HFFc6 (cell line): Measurements from ENCODE around the gene RAB44. TPM values are rescaled to one million over a fixed set of nuclear protein-coding genes. Genes with fewer than 3 reads are reported as not detected.

Experiments used
- DNase-seq: peaks from one replicate; pipeline ENCODE4 v3.0.0-alpha.2; 2018
- H3K27ac Mint-ChIP-seq: 2 replicates; pipeline ENCODE4 v1.8.0; 2020; ENCODE audit warnings: mild to moderate bottlenecking, mixed read lengths
- H3K27me3 Mint-ChIP-seq: 2 replicates; pipeline ENCODE4 v1.8.0; 2021; ENCODE audit warnings: mild to moderate bottlenecking, moderate library complexity, mixed read lengths; ENCODE audit not compliant: insufficient read depth
- H3K36me3 Mint-ChIP-seq: 2 replicates; pipeline ENCODE4 v1.8.0; 2021; ENCODE audit warnings: low read depth, mixed read lengths
- H3K4me1 Mint-ChIP-seq: 2 replicates; pipeline ENCODE4 v1.8.0; 2020; ENCODE audit warnings: low read depth, mixed read lengths
- H3K4me3 Mint-ChIP-seq: 2 replicates; pipeline ENCODE4 v1.8.0; 2020; ENCODE audit warnings: mild to moderate bottlenecking, moderate library complexity, mixed read lengths
- H3K9me3 Mint-ChIP-seq: 2 replicates; pipeline ENCODE4 v1.8.0; 2020; ENCODE audit warnings: mild to moderate bottlenecking, mixed read lengths
- total RNA-seq, 6 experiments: library from RNA; stranded (reverse); fragmentation: NEBNext Ultra II Directional; extraction: Animal tissue kit (Norgen Biotek cat#: 25700); gene quantifications; 2 replicates in 1 of 6; 3 replicates in 5 of 6; pipeline ENCODE4 v1.2.3, GENCODE V29; 2021
- TF ChIP-seq, protein P1 (sequence below): fragments of 200-600 bp; sonication (generic); IDR thresholded peaks from 2 replicates; pipeline ENCODE4 v1.5.0; 2021; ENCODE audit warnings: antibody characterized with exemption, mild to moderate bottlenecking

Gene RAB44
- total RNA-seq, 6 experiments from 2014 or later, result 0.26 to 0.45 TPM; not detected in 4

DNA sequence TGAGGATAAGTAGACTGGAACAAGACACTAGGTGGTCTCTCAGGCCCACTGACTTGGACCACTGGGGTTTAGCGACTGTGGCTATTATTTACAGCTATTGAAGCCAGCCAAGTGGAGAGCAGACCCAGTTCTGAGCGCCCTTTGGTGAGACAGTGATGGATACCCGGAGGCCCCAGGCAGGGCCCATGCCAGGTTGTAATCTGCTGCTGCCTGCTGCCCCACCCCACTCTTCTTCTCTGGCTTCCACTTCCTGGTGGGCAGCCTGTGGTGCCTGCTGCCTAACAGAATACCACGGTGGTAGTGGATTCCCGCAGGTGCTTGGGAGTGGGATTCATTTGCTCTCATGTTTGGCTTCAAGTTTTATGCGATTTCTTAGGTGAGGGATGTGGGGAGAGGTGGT lies 570 bp downstream of the RAB44 start:
- TF ChIP-seq, protein P1, sequence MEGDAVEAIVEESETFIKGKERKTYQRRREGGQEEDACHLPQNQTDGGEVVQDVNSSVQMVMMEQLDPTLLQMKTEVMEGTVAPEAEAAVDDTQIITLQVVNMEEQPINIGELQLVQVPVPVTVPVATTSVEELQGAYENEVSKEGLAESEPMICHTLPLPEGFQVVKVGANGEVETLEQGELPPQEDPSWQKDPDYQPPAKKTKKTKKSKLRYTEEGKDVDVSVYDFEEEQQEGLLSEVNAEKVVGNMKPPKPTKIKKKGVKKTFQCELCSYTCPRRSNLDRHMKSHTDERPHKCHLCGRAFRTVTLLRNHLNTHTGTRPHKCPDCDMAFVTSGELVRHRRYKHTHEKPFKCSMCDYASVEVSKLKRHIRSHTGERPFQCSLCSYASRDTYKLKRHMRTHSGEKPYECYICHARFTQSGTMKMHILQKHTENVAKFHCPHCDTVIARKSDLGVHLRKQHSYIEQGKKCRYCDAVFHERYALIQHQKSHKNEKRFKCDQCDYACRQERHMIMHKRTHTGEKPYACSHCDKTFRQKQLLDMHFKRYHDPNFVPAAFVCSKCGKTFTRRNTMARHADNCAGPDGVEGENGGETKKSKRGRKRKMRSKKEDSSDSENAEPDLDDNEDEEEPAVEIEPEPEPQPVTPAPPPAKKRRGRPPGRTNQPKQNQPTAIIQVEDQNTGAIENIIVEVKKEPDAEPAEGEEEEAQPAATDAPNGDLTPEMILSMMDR, result no peak
- Mint-ChIP-seq H3K36me3 (no peaks in the 10 kb centered on the region), H3K4me3 (no peak overlapping the region), H3K4me1 (peaks cover 23% of the 10 kb centered on the region), H3K27ac (no peak overlapping the region), H3K27me3 (peaks cover 10% of the 10 kb centered on the region), H3K9me3 (no peaks in the 10 kb centered on the region)
- no peak for DNase-seq

DNA sequence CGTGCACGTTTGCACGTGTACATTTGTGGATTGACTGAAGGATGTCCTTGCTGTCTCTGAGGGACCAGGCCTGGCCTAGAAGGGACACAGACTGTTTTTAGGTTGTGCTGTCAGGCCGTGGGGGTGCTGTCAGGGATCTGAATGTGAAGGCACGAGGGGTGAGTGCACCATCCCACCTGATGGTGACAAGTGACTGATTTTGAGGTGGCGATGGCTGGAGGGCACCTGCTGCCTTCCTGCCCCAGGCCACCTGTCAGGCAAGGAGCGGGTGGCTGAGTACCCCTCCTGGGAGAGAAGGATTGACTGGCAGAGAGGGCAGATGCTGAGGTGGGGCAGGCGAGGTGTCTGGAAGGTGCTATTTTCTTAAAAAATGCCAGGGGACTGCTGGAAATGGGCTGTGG lies 1.2 kb downstream of the RAB44 start:
- peaks cover 18% of the 10 kb centered on the region for H3K4me1 Mint-ChIP-seq
- no peak overlapping the region for H3K4me3 Mint-ChIP-seq
- TF ChIP-seq, protein P1, result no peak
- H3K36me3 Mint-ChIP-seq, result no peaks in the 10 kb centered on the region
- H3K9me3 Mint-ChIP-seq, result no peaks in the 10 kb centered on the region
- no peak overlapping the region for H3K27ac Mint-ChIP-seq
- no peak for DNase-seq
- peaks cover 11% of the 10 kb centered on the region for H3K27me3 Mint-ChIP-seq

DNA sequence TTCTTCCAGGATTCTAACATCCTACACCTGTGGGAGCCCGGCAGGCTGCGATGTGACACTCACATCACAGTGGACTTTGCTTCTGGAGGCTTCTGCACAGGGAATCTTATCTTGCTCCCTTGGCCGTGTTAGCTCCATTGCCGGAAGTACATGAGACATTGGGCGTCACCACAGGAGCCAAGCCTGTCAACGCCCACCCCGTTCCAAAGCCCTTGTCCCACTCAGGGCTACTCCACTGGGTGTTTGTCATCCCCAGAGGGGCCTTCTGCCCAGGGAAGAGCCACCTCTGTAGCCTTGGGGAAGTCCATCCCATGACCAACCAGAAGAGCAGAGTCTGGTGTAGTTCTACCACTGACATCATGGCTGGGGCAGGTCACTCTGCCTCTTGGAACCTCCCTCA lies 1.7 kb downstream of the RAB44 start:
- no peak overlapping the region for H3K27ac Mint-ChIP-seq
- TF ChIP-seq, protein P1, result no peak
- no peak for DNase-seq
- H3K4me1 Mint-ChIP-seq, result peaks cover 18% of the 10 kb centered on the region
- peaks cover 11% of the 10 kb centered on the region for H3K27me3 Mint-ChIP-seq
- no peaks in the 10 kb centered on the region for H3K36me3 Mint-ChIP-seq
- no peak overlapping the region for H3K4me3 Mint-ChIP-seq
- no peaks in the 10 kb centered on the region for H3K9me3 Mint-ChIP-seq

DNA sequence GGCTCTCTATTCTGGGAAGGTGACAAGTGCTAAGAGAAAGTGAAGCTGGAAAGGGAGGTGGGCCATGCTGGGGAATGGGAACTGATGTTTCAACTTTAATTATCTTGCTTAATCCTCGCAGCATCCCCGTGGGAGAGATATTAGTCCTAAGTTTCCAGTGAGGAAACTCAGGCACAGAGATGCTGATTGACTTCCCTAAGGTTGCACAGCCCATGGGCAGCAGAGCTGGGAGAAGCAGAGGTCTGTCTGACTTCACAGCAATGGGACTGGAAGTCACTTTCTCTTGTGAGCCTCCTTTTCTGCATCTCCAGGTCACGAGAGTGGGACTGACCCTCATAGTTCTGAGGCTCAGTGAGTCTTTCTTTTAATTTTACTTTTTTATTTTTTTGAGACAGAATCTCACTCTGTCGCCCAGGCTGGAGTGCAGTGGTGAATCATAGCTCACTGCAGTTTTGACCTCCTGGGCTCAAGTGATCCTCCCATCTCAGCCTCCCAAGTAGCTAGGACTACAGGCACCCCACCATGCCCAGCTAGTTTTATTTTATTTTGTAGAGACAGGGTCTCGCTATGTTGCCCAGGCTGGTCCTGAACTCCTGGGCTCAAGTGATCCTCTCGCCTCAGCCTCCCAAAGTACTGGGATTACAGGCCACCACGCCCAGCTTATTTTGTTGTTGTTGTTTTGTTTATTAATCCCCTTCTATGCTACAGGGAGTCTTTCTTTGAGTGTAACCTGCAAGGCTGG lies 2.6 kb downstream of the RAB44 start:
- Mint-ChIP-seq H3K27me3 (peaks cover 11% of the 10 kb centered on the region), H3K4me1 (peaks cover 18% of the 10 kb centered on the region), H3K27ac (no peak overlapping the region), H3K36me3 (no peaks in the 10 kb centered on the region), H3K4me3 (no peak overlapping the region), H3K9me3 (no peaks in the 10 kb centered on the region)
- no peak for DNase-seq
- TF ChIP-seq, protein P1, result no peak

DNA sequence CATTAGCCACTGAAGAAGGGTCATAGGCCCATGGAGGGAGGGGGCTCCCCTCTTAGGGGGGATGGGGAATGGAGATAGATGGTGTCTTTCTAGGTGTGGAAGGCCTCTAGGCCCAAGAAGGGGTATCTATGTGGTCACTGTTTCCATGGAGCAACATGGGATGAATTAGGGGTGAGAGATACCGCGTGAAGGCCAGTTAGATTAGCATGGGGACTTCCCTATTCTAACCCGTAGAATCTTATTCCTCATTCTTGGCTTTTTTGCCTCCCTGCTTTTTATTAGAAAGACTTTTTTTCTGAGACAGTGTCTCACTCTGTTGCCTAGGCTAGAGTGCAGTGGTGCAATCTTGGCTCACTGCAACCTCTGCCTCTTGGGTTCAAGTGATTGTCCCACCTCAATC lies 3.2 kb downstream of the RAB44 start:
- H3K27me3 Mint-ChIP-seq, result peaks cover 14% of the 10 kb centered on the region
- no peaks in the 10 kb centered on the region for H3K9me3 Mint-ChIP-seq
- H3K4me3 Mint-ChIP-seq, result no peak overlapping the region
- no peak overlapping the region for H3K27ac Mint-ChIP-seq
- peaks cover 18% of the 10 kb centered on the region for H3K4me1 Mint-ChIP-seq
- DNase-seq, result no peak
- H3K36me3 Mint-ChIP-seq, result no peaks in the 10 kb centered on the region
- TF ChIP-seq, protein P1, result no peak
